IPS DF 6.9 (cell line): ENCODE measurements around the gene TAPT1.

Source experiments
- DNase-seq: peaks from one replicate; pipeline ENCODE4 v3.0.0-alpha.2; 2013; ENCODE audit warnings: low read depth, low spot score
- H3K27ac ChIP-seq: one replicate; pipeline ENCODE4 v1.5.1; 2013; ENCODE audit warnings: low read length, control low read depth
- H3K27me3 ChIP-seq: 2 replicates; pipeline ENCODE4 v1.6.1; 2013; ENCODE audit warnings: mild to moderate bottlenecking, low read length; ENCODE audit not compliant: control insufficient read depth, insufficient read depth
- H3K36me3 ChIP-seq: 2 replicates; pipeline ENCODE4 v1.6.1; 2013; ENCODE audit warnings: low read length; ENCODE audit not compliant: control insufficient read depth, insufficient read depth
- H3K4me1 ChIP-seq: 2 replicates; pipeline ENCODE4 v1.6.1; 2013; ENCODE audit warnings: low read length; ENCODE audit not compliant: control insufficient read depth, insufficient read depth
- H3K4me3 ChIP-seq: 2 replicates; pipeline ENCODE4 v1.5.1; 2013; ENCODE audit warnings: mild to moderate bottlenecking, low read length
- H3K9me3 ChIP-seq: 2 replicates; pipeline ENCODE4 v1.6.1; 2013; ENCODE audit warnings: low read length, inconsistent platforms; ENCODE audit not compliant: control insufficient read depth, insufficient read depth
- WGBS: extraction: QIAGEN DNeasy Blood & Tissue Kit; methylation state at CpG from one replicate; pipeline ENCODE4 v1.1.7; 2013; ENCODE audit warnings: mixed read lengths, missing lambda C conversion rate; ENCODE audit not compliant: insufficient read length, insufficient coverage; 5-methylcytosine and 5-hydroxymethylcytosine counted together

TAPT1 gene

GRCh38 chr4:16171831-16172230 lies 54.4 kb downstream of the TAPT1 start:
- Histone ChIP-seq H3K4me1 (0 out of 2 replicates have a peak, but pooled peaks cover 3% of the 10 kb centered on the region), H3K36me3 (no peaks in the 10 kb centered on the region), H3K9me3 (no peaks in the 10 kb centered on the region), H3K27me3 (no peaks in the 10 kb centered on the region), H3K27ac (no peak overlapping the region), H3K4me3 (no peak overlapping the region)
- no CpG with 5 or more reads among the region's 7 CpGs for WGBS
- no peak for DNase-seq

GRCh38 chr4:16169490-16169889 lies 56.8 kb downstream of the TAPT1 start:
- no peaks in the 10 kb centered on the region for H3K36me3 ChIP-seq
- WGBS = no CpG with 5 or more reads among the region's 4 CpGs
- no peak for DNase-seq

GRCh38 chr4:16168710-16169388 lies 57.4 kb downstream of the TAPT1 start:
- DNase-seq = no peak
- Histone ChIP-seq H3K9me3 (no peaks in the 10 kb centered on the region), H3K27me3 (no peaks in the 10 kb centered on the region), H3K4me3 (no peak overlapping the region), H3K36me3 (no peaks in the 10 kb centered on the region), H3K27ac (no peak overlapping the region), H3K4me1 (0 out of 2 replicates have a peak, but pooled peaks cover 3% of the 10 kb centered on the region)
- WGBS = no CpG with 5 or more reads among the region's 3 CpGs

More at GRCh38 chr4:16169490-16169889, 56.8 kb downstream of the TAPT1 start:
- no peaks in the 10 kb centered on the region for H3K9me3 ChIP-seq
- H3K4me1 ChIP-seq = 0 out of 2 replicates have a peak, but pooled peaks cover 3% of the 10 kb centered on the region
- no peak overlapping the region for H3K4me3 ChIP-seq
- H3K27me3 ChIP-seq = no peaks in the 10 kb centered on the region
- H3K27ac ChIP-seq = no peak overlapping the region

DNA sequence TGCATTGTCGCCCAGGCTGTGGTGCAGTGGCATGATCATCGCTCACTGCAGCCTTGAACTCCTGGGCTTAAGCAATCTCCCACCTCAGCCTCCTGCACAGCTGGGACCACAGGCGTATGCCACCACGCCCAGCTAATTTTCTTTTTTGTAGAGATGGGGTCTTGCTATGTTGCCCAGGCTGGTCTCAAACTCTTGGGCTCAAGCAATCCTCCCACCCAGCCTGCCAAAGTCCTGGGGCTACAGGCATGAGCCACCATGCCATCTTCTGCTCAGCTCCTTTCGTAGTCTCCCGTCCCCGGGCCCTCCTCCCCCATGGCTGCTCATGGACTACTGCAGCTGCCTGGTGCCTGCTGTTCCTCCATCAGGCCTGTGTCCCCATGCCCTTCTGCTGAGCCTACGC lies 58.1 kb downstream of the TAPT1 start:
- Histone ChIP-seq H3K27me3 (no peaks in the 10 kb centered on the region), H3K9me3 (no peaks in the 10 kb centered on the region), H3K4me1 (0 out of 2 replicates have a peak, but pooled peaks cover 3% of the 10 kb centered on the region), H3K36me3 (no peaks in the 10 kb centered on the region), H3K4me3 (no peak overlapping the region), H3K27ac (no peak overlapping the region)
- DNase-seq = no peak
- no CpG with 5 or more reads among the region's 8 CpGs for WGBS

DNA sequence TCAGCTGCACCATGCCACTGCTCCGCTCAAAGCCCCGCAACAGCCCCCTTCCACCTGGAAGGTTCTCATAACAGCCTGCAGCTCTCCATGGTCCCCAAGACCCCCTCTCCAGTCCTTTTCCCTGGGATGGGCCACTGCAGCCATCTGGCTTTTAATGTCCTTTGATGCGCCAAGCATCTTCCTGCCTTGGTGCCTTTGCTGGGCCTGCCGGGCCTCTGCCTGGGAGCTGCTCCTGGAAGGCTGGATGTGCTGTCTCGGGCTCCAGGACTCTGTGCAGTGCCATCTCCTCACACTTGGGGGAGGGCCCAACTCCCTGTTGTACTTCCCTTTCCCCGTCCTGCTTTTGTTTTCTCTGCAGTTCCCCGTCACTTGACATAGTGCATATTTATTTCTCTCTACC lies 60.3 kb downstream of the TAPT1 start:
- Histone ChIP-seq H3K4me1 (0 out of 2 replicates have a peak, but pooled peaks cover 3% of the 10 kb centered on the region), H3K36me3 (no peaks in the 10 kb centered on the region), H3K27ac (no peak overlapping the region), H3K4me3 (no peak overlapping the region), H3K9me3 (no peaks in the 10 kb centered on the region), H3K27me3 (no peaks in the 10 kb centered on the region)
- DNase-seq = no peak
- no CpG with 5 or more reads among the region's 7 CpGs for WGBS

GRCh38 chr4:16162891-16163290 lies 63.4 kb downstream of the TAPT1 start:
- Histone ChIP-seq H3K4me3 (no peak overlapping the region), H3K27ac (no peak overlapping the region), H3K27me3 (no peaks in the 10 kb centered on the region), H3K36me3 (no peaks in the 10 kb centered on the region), H3K9me3 (no peaks in the 10 kb centered on the region), H3K4me1 (no peaks in the 10 kb centered on the region)
- WGBS = no CpG with 5 or more reads among the region's 4 CpGs
- DNase-seq = no peak

GRCh38 chr4:16161851-16162408 lies 64.3 kb downstream of the TAPT1 start:
- Histone ChIP-seq H3K36me3 (no peaks in the 10 kb centered on the region), H3K27me3 (no peaks in the 10 kb centered on the region), H3K4me1 (no peaks in the 10 kb centered on the region), H3K9me3 (no peaks in the 10 kb centered on the region), H3K4me3 (no peak overlapping the region), H3K27ac (no peak overlapping the region)
- WGBS = 100% methylated on average over 1 of the region's 6 CpGs
- DNase-seq = no peak

DNA sequence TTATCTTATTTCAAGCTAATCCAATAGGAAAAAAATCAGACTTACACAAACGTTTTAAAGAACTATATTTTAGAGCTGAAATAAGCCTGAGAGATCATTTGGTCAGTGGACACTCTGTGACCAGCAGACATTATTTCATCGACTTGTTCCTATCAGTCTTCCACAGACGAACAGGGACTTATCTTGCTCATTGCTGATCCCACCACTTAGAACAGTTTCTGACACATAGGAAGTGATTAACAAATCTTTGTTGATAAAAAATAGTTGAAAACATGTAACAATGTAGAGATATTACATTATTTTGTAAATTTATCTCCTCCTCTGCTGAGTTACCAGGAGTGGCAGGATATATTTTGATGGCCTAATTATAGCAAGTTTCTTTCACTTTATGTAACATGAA lies 65.8 kb downstream of the TAPT1 start:
- WGBS = no CpG with 5 or more reads among the region's 3 CpGs
- no peaks in the 10 kb centered on the region for H3K27me3 ChIP-seq
- H3K9me3 ChIP-seq = no peaks in the 10 kb centered on the region
- no peak for DNase-seq
- H3K27ac ChIP-seq = no peak overlapping the region
- H3K36me3 ChIP-seq = no peaks in the 10 kb centered on the region
- no peak overlapping the region for H3K4me3 ChIP-seq
- no peaks in the 10 kb centered on the region for H3K4me1 ChIP-seq

DNA sequence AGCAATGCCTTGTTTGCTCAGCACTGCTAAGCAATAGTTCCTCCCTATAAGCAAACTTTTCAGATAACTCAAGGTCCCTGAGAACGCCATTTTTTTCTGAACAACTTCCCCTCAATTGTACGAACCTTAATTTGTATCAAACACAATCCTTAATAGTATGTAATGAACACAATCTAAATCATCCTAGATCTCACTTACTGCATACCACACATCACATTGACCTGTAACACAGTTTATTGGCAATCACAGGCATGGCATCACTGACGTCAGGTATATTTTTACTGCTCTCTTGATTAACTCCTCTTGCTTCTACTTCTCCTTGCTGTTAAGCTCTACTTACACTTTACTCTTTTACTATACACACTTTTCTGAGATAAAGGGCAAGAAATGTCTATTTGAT lies 67.0 kb downstream of the TAPT1 start:
- WGBS = no CpG with 5 or more reads among the region's 3 CpGs
- H3K36me3 ChIP-seq = no peaks in the 10 kb centered on the region
- no peaks in the 10 kb centered on the region for H3K4me1 ChIP-seq

GRCh38 chr4:16158504-16158852 lies 67.8 kb downstream of the TAPT1 start:
- no CpG with 5 or more reads among the region's 3 CpGs for WGBS
- H3K4me3 ChIP-seq = no peak overlapping the region
- DNase-seq = no peak
- H3K4me1 ChIP-seq = no peaks in the 10 kb centered on the region
- H3K27ac ChIP-seq = no peak overlapping the region
- H3K27me3 ChIP-seq = no peaks in the 10 kb centered on the region
- no peaks in the 10 kb centered on the region for H3K9me3 ChIP-seq
- no peaks in the 10 kb centered on the region for H3K36me3 ChIP-seq

More for the DNA sequence above, 67.0 kb downstream of the TAPT1 start:
- Histone ChIP-seq H3K9me3 (no peaks in the 10 kb centered on the region), H3K27me3 (no peaks in the 10 kb centered on the region), H3K4me3 (no peak overlapping the region), H3K27ac (no peak overlapping the region)
- DNase-seq = no peak
